Loucy (cell line): Measurements from ENCODE around the gene DRAM1.

ENCODE experiments used
- H2AFZ ChIP-seq: fragments of 200-600 bp; sonication (generic); 2 replicates; pipeline ENCODE4 v1.6.0; 2016; ENCODE audit warnings: antibody characterized with exemption, mild to moderate bottlenecking, low read length, moderate library complexity
- H3F3A ChIP-seq: fragments of 200-600 bp; 2 replicates; pipeline ENCODE4 v1.6.0; 2016; ENCODE audit warnings: antibody characterized with exemption, low read depth, mild to moderate bottlenecking
- H3K27me3 ChIP-seq: fragments of 200-600 bp; sonication (generic); 2 replicates; pipeline ENCODE4 v1.6.1; 2014; ENCODE audit warnings: low read length, mild to moderate bottlenecking; ENCODE audit not compliant: insufficient read depth, poor library complexity, severe bottlenecking
- H3K36me3 ChIP-seq: fragments of 200-600 bp; sonication (generic); 2 replicates; pipeline ENCODE4 v1.6.1; 2016; ENCODE audit warnings: low read length; ENCODE audit not compliant: insufficient read depth
- H3K4me1 ChIP-seq: fragments of 200-600 bp; sonication (generic); 2 replicates; pipeline ENCODE4 v1.5.1; 2014; ENCODE audit warnings: low read length, mild to moderate bottlenecking; ENCODE audit not compliant: insufficient read depth, poor library complexity, severe bottlenecking
- H3K4me2 ChIP-seq: fragments of 200-600 bp; sonication (generic); 2 replicates; pipeline ENCODE4 v1.6.0; 2014; ENCODE audit warnings: antibody characterized with exemption, low read length, low read depth, mild to moderate bottlenecking; ENCODE audit not compliant: poor library complexity, severe bottlenecking
- H3K4me3 ChIP-seq: fragments of 200-600 bp; sonication (generic); 2 replicates; pipeline ENCODE4 v1.5.1; 2014; ENCODE audit warnings: low read length, mild to moderate bottlenecking, mixed read lengths; ENCODE audit not compliant: poor library complexity, severe bottlenecking
- H3K79me2 ChIP-seq: fragments of 200-600 bp; sonication (generic); 2 replicates; pipeline ENCODE4 v1.6.1; 2014; ENCODE audit warnings: low read length; ENCODE audit not compliant: insufficient read depth
- H3K9ac ChIP-seq: fragments of 200-600 bp; sonication (generic); 2 replicates; pipeline ENCODE4 v1.6.0; 2014; ENCODE audit warnings: mild to moderate bottlenecking, low read depth, low read length, moderate library complexity; ENCODE audit not compliant: poor library complexity, severe bottlenecking
- H3K9me2 ChIP-seq: fragments of 200-600 bp; sonication (generic); replicated peaks from 2 replicates; pipeline ENCODE4 v1.6.1; 2016; ENCODE audit warnings: low read depth, low read length, mixed read lengths
- H3K9me3 ChIP-seq: fragments of 200-600 bp; sonication (generic); 2 replicates; pipeline ENCODE4 v1.6.1; 2014; ENCODE audit warnings: mild to moderate bottlenecking, antibody characterized with exemption, low read length, low read depth; ENCODE audit not compliant: insufficient read depth
- H4K20me1 ChIP-seq: fragments of 200-600 bp; sonication (generic); 2 replicates; pipeline ENCODE4 v1.6.0; 2014; ENCODE audit warnings: antibody characterized with exemption, low read length, mild to moderate bottlenecking; ENCODE audit not compliant: insufficient read depth, poor library complexity, severe bottlenecking
- EZH2phosphoT487 ChIP-seq: fragments of 200-600 bp; IDR thresholded peaks from 2 replicates; pipeline ENCODE4 v1.6.1; 2018; ENCODE audit warnings: antibody characterized with exemption, mild to moderate bottlenecking, moderate library complexity, borderline replicate concordance
- TF ChIP-seq, protein P1 (sequence below): fragments of 200-600 bp; sonication (generic); conservative IDR thresholded peaks from 2 replicates; pipeline ENCODE4 v1.5.1; 2014; ENCODE audit warnings: mild to moderate bottlenecking, antibody characterized with exemption, low read length

DRAM1 gene

DNA sequence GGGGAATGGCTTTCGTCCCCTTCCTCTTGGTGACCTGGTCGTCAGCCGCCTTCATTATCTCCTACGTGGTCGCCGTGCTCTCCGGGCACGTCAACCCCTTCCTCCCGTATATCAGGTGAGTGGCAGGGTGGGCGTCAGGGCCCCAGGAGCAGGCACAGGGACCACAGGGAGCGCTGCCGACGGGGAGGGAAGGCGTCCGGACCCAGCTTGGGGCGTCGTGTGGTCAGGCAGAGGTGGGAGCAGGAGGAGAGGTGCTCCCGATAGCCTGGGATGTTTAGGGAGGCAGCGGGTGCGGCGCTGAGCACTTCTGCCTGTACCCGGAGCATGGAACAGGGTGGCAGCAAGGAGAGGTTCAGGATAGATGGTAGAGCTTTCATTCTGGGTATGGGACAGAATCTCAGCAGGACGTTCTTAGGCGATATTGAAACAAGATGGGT lies 444 bp downstream of the DRAM1 start:
- Histone ChIP-seq H4K20me1 (no peaks in the 10 kb centered on the region), H3K79me2 (no peaks in the 10 kb centered on the region), H3K36me3 (no peaks in the 10 kb centered on the region), H3K27me3 (no peaks in the 10 kb centered on the region), H3F3A (no peaks in the 10 kb centered on the region; the same call in 1 of the 2 replicates), H3K9me2 (no peaks in the 10 kb centered on the region), H3K4me2 (peak overlapping the region; percentile 75), H2AFZ (peak overlapping the region; percentile 82), H3K4me1 (peaks cover 7% of the 10 kb centered on the region), H3K9ac (peak overlapping the region; percentile 93), H3K9me3 (no peaks in the 10 kb centered on the region), H3K4me3 (peak overlapping the region; percentile 79)
- TF ChIP-seq, protein P1, sequence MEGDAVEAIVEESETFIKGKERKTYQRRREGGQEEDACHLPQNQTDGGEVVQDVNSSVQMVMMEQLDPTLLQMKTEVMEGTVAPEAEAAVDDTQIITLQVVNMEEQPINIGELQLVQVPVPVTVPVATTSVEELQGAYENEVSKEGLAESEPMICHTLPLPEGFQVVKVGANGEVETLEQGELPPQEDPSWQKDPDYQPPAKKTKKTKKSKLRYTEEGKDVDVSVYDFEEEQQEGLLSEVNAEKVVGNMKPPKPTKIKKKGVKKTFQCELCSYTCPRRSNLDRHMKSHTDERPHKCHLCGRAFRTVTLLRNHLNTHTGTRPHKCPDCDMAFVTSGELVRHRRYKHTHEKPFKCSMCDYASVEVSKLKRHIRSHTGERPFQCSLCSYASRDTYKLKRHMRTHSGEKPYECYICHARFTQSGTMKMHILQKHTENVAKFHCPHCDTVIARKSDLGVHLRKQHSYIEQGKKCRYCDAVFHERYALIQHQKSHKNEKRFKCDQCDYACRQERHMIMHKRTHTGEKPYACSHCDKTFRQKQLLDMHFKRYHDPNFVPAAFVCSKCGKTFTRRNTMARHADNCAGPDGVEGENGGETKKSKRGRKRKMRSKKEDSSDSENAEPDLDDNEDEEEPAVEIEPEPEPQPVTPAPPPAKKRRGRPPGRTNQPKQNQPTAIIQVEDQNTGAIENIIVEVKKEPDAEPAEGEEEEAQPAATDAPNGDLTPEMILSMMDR, result no peak
- no peak for TF ChIP-seq EZH2phosphoT487

DNA sequence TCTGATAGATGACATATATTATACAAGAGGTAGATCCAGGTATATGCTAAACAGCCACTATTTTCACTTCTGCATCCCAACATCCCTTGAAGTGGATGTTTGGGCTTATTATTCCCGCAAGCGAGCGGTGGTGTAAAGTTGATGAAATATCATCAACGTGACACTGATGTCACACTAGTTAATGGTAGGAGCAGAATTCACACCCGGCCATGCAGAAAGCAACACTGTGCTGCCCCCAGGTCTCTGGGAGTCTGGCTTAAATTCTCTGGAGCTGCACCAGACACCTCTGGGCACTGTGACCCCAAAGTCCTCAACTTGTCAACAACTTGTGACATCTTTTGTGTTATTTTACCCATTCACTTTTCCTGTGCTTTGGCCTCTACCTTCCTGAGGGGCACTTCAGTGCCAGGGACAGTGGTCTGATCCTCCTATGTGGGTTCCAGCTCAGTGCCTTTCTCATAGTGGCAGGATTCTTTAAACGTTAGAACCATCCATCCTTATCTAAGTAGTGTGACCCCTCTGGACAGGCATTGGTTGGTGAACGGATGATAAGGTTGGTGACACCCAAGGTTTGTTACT lies 952 bp downstream of the DRAM1 start:
- H3F3A ChIP-seq, result no peaks in the 10 kb centered on the region; the same call in 1 of the 2 replicates
- peak overlapping the region; percentile 93 for H3K9ac ChIP-seq
- TF ChIP-seq, protein P1, result no peak
- no peak for TF ChIP-seq EZH2phosphoT487
- peak overlapping the region; percentile 82 for H2AFZ ChIP-seq
- H4K20me1 ChIP-seq, result no peaks in the 10 kb centered on the region
- H3K79me2 ChIP-seq, result no peaks in the 10 kb centered on the region
- no peaks in the 10 kb centered on the region for H3K36me3 ChIP-seq
- H3K9me3 ChIP-seq, result no peaks in the 10 kb centered on the region
- peak overlapping the region; percentile 79 for H3K4me3 ChIP-seq
- H3K4me1 ChIP-seq, result peaks cover 7% of the 10 kb centered on the region
- peak overlapping the region; percentile 75 for H3K4me2 ChIP-seq
- no peaks in the 10 kb centered on the region for H3K27me3 ChIP-seq
- no peaks in the 10 kb centered on the region for H3K9me2 ChIP-seq

DNA sequence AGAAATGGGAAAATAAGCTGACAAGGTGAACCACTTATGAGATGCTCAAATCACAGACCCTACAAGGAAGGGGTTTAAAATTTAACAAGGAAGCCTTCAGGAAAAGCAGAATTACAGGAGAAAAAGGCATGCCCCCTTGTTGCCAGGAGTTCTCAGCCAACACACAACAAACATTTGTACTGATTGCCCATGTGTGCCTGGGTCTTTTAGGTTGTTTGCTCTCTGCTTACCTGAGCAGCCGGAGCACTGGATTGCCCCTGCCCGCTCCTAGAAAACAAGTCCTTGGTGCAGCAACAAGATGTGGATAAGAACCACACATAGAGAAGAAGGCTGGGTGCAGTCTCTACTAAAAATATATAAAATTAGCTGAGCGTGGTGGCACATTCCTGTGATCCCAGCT lies 3.4 kb downstream of the DRAM1 start:
- H4K20me1 ChIP-seq, result no peaks in the 10 kb centered on the region
- no peaks in the 10 kb centered on the region for H3K9me2 ChIP-seq
- no peak for TF ChIP-seq EZH2phosphoT487
- TF ChIP-seq, protein P1, result no peak
- no peaks in the 10 kb centered on the region for H3K79me2 ChIP-seq
- H3K9me3 ChIP-seq, result no peaks in the 10 kb centered on the region
- H2AFZ ChIP-seq, result no peak overlapping the region
- H3K36me3 ChIP-seq, result no peaks in the 10 kb centered on the region
- peaks cover 7% of the 10 kb centered on the region for H3K4me1 ChIP-seq
- no peaks in the 10 kb centered on the region for H3K27me3 ChIP-seq
- H3K4me2 ChIP-seq, result no peak overlapping the region
- H3K4me3 ChIP-seq, result no peak overlapping the region
- H3F3A ChIP-seq, result no peaks in the 10 kb centered on the region; the same call in 1 of the 2 replicates
- no peak overlapping the region for H3K9ac ChIP-seq
